Measurements from ENCODE around the gene MDP1.

MDP1 gene

DNA sequence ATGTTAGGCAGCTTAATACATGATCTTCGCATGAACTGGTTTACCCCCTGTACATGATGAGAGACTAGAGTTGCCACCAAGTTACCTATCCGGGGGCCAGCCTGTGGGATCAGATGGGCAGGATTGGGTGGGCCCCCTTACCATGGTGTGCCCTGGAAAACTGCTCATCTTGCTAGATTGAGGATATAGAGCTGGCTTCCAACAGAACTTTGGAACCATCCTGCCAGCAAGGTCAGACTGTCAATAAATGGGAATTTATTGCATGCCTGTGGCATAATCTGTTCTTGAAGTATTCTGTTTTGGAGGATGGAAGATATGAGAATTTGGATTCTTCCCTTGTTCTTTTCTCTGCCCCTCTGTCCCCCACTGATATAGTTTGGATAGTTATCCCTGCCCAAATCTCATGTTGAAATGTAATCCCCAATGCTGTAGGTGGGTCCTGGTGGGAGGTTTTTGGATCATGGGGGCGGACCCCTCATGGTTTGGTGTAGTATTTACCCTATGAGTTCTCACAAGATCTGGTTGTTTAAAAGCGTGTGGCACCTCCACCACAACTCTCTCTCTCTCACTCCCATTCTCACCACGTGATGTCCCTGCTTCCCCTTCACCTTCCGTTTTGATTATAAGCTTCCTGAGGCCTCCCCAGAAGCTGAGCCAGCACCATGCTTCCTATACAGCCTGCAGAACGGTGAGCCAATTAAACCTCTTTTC lies 16.9 kb downstream of the MDP1 start:
- H3K27ac ChIP-seq = no peak overlapping the region

GRCh38 chr14:24197056-24197450 lies 18.8 kb downstream of the MDP1 start:
- TF ChIP-seq ZFX (IDR thresholded peaks at IDR 0.05; ENCODE audit: borderline replicate concordance) (no peak), CTCF (IDR thresholded peaks at IDR 0.05) (no peak)

More for the DNA sequence above, 16.9 kb downstream of the MDP1 start:
- TF ChIP-seq CTCF (IDR thresholded peaks at IDR 0.05) (no peak), ZFX (IDR thresholded peaks at IDR 0.05; ENCODE audit: borderline replicate concordance) (no peak)

DNA sequence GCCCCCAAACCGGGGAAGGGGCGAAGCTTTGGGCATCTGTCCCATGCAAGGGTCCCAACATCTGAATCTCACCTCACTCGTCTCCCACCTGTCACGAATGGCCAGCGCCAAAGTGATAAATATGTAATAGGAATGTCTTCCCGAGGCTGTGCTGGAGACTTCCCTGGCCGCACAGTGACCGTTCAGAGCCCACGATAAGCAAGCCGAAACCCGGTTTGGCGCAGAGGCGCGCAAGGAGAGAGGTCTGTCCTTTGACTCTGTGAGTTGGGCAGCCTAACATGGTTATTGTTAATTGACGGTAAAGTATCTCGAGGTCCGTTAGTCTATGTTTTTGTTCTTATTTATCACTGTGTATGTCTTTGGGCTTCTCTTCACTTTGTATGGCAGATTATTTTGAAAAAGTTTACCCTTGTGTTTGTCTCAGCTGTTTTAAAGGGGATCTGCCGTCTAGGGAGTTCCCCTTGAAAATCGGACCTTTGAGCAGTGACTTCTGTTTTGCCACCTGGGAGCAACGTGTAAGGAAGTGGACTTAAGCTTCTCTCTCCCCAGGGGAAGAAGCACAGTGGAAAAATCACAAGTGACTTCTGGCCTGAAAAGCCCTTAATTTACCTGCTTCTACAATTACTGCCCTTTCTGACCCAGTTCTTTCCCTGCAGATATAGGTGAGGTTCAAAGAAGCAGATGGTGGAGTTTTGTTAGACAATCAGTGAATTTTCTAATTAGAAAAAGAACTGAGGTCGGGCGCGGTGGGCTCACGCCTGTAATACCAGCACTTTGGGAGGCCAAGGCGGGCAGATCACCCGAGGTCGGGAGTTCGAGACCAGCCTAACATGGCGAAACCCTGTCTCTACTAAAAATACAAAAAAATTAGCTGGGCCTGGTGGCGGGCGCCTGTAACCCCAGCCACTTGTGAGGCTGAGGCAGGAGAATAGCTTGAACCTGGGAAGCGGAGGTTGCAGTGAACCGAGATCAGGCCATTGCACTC lies 19.5 kb downstream of the MDP1 start:
- no peak for TF ChIP-seq ZFX (IDR thresholded peaks at IDR 0.05; ENCODE audit: borderline replicate concordance)
- no peak for TF ChIP-seq CTCF (IDR thresholded peaks at IDR 0.05)
- H3K27ac ChIP-seq = peak overlapping the region; percentile 92

More at GRCh38 chr14:24197056-24197450, 18.8 kb downstream of the MDP1 start:
- H3K27ac ChIP-seq = peak overlapping the region; percentile 92

GRCh38 chr14:24195186-24196070 lies 20.4 kb downstream of the MDP1 start, which contains the start of gene TM9SF1:
TM9SF1 (minus strand) TSS chr14:24195441; CDS start chr14:24195019, 422 bp downstream.
- H3K27ac ChIP-seq = peak within 1 kb of the TSS; percentile 92
- no peak for TF ChIP-seq ZFX (IDR thresholded peaks at IDR 0.05; ENCODE audit: borderline replicate concordance)

- peak overlapping the region; percentile 92 for H3K27ac ChIP-seq
- no peak for TF ChIP-seq ZFX (IDR thresholded peaks at IDR 0.05; ENCODE audit: borderline replicate concordance)
- no peak for TF ChIP-seq CTCF (IDR thresholded peaks at IDR 0.05)
These were observed 21.0 kb downstream of the MDP1 start for GRCh38 chr14:24194873-24195185.

DNA sequence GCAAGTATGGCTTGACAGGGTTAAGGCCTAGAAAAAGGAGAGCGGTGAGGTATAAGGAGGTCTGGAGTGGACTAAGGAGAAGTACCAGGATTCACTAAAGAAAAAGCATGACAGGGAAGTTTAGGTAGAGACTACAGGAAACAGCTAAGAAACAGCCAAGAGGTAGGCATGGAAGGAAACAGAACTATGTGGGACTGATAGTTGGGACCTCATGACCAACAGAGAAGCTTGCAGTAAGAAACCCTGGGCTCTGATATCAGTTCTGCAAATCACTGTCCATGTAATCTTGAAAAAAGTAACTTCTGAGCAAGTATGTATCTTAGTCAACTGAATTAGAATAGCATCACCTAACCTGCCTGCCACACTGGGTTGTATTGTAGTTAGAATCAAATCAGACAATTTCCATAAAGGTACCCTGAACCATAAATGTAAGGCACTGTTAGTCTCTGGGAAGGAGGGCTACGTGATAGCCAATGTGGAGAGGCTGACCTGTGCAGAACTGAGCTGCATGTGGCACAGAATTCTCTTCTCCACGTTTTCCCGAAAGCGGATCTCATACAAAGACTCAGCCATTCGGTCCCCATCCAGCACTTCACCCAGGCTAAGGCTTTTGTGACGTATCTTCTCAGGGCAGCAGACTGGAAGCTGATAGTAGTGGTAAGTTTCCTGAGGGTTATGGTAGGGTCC lies 21.5 kb downstream of the MDP1 start:
- TF ChIP-seq CTCF (IDR thresholded peaks at IDR 0.05) (no peak), ZFX (IDR thresholded peaks at IDR 0.05; ENCODE audit: borderline replicate concordance) (no peak)
- H3K27ac ChIP-seq = peak overlapping the region; percentile 92
